Liver (tissue), 3 donors: ENCODE results near the gene COL4A1.

Experiments used
- ATF3 ChIP-seq: IDR thresholded peaks from 2 replicates; pipeline ENCODE4 v1.6.1; 2016; ENCODE audit warnings: antibody characterized with exemption
- CTCF ChIP-seq: fragments of 150-350 bp; IDR thresholded peaks from 2 replicates; pipeline ENCODE4 v1.5.1; 2017; ENCODE audit warnings: improper control_type of control experiment, low read depth, low read length; ENCODE audit not compliant: missing input control
- EGR1 ChIP-seq, 2 donors: IDR thresholded peaks; 2 replicates each; pipeline ENCODE4 v1.6.1; 2016 to 2018; ENCODE audit warnings: antibody characterized with exemption in 2 of 2, low read depth in 2 of 2
- FOXA1 ChIP-seq: IDR thresholded peaks from 2 replicates; pipeline ENCODE4 v1.6.1; 2016; ENCODE audit warnings: antibody characterized with exemption
- JUND ChIP-seq, 2 donors: IDR thresholded peaks; 2 replicates each; pipeline ENCODE4 v1.6.1; 2016; ENCODE audit warnings: antibody characterized with exemption in 2 of 2
- MAX ChIP-seq: IDR thresholded peaks from 2 replicates; pipeline ENCODE4 v1.6.1; 2016; ENCODE audit warnings: antibody characterized with exemption
- SP1 ChIP-seq: IDR thresholded peaks from 2 replicates; pipeline ENCODE4 v1.6.1; 2018; ENCODE audit warnings: antibody characterized with exemption, mild to moderate bottlenecking
- TAF1 ChIP-seq: conservative IDR thresholded peaks from 2 replicates; pipeline ENCODE4 v1.6.1; 2016; ENCODE audit warnings: antibody characterized with exemption, mild to moderate bottlenecking
- YY1 ChIP-seq: IDR thresholded peaks from 2 replicates; pipeline ENCODE4 v1.6.1; 2016; ENCODE audit warnings: antibody characterized with exemption, mild to moderate bottlenecking
- ZBTB33 ChIP-seq: IDR thresholded peaks from 2 replicates; pipeline ENCODE4 v1.6.1; 2016; ENCODE audit warnings: antibody characterized with exemption
- donor health status: healthy.
- donor health status: healthy.

GRCh38 chr13:110275931-110276552, 30.9 kb downstream of the COL4A1 start:
- TF ChIP-seq JUND (IDR thresholded peaks at IDR 0.05) (no peak), CTCF (no peak), FOXA1 (no peak), MAX (no peak), SP1 (no peak), EGR1 (IDR thresholded peaks at IDR 0.05; ENCODE audit: low read depth in 2 of 2) (no peak), ZBTB33 (no peak), ATF3 (no peak), TAF1 (no peak), YY1 (no peak)
